ENCODE results near the gene MTA1.

Gene MTA1

GRCh38 chr14:105478398-105479251, 59.0 kb downstream of the MTA1 start:
- no peak for DNase-seq

DNA sequence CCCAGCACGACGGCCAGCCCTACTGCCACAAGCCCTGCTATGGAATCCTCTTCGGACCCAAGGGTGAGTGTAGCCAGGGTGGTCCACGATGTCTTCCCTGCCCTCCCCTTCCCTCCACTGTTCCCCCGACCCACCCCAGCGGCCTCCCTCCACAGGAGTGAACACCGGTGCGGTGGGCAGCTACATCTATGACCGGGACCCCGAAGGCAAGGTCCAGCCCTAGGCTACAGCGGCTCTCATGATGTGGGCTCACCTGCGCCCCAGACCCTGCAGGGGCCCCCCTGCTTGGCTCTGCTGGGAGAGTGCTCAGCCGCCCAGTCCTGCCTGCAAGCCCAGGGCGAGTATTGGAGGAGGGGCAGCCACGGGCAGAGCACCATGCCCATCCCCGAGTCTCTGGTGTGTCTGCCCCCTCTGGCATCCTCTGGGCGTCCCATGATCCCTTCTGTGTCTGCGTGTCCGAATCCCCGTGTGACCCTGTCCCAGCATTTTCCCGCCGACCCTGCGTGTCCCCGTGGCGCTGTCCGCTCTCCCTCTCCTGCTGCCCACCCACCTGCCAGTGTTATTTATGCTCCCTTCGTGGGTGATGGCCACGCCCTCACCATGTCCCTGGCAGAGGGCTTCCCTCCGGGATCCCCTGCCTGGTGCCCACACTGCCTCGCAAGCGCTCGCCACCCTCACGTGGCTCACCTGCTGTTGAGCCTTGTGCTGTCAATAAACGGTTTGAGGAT, 60.0 kb downstream of the MTA1 start:
- DNase-seq: no peak

DNA sequence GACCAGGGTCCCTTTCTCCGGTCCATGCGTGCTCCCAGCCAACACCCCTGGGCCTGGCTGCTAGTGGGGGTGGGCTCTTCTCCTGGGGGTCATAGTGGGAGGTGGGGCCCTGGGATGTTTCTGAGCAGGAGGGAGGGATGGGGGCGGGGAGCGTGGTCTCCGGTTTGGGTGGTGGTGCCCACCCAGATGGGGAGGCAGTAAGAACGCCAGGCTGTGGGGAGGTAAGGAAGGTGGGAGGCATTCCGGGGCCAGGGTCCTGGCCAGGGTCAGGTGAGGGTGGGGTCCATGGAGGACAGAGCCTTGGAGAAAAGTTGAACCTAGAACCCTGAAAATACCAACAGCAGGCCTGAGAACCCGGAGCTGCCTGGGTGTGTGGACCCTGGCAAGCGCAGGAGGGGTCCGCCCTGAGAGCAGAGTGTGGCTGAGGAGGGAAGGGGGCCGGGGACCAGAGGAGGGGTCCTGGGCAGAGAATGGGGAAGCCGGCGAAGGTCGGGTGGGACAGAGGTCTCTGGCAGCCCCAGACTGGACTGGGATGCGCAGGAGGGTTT, 60.6 kb downstream of the MTA1 start:
- no peak for DNase-seq

DNA sequence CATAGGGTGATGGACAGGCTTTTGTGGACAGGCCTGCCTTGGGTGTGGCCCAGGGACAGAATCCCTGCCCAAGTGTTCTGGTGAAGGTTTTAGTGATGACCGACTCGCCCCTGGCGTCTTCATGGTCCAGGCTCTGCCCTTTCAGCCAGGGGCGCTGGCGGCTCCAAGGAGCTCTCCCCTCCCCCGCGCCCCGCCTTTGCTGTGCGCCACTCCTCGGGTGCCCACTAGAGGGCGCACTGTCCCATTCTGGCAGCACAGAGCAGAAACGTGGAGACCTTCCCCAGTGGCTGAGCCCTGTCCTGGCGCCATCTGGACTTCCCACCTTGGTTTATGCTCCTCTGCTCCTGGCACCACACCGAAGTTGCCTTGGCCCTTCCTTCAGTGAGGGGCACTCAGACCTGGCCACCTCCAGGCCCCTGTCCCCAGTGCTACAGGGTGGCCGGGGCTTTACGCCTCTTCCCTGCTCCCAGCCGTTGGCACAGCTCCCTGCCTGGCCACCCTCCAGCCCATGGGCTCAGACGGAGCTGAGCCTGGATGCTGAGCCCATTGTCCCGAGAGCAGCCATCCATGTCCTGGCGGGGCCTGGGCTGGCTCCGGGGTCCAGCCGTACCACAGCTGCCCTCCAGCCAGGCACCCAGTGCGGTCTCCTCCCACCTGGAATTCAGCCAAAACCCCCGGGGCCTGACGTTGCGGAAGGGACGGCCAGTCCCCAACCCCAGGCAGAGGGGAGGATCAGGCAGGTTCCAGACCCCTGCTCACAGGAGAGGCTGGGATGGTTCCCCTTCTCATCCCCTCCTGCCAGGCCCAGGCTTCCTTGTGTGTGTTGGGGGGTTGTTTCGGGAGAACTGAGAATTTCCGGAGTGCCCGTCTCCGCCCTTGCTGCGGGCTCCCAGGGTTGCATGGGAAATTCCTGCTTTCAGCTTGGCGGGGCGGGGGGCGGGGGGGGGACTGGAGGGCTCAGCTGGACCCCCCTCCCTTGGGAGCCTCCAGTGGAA, 61.5 kb downstream of the MTA1 start:
- peak; percentile 71 to 79 for DNase-seq

- DNase-seq: peak; percentile 90 to 92
Measured at GRCh38 chr14:105481886-105482457, 62.3 kb downstream of the MTA1 start.

GRCh38 chr14:105482486-105483110, 63.0 kb downstream of the MTA1 start:
- DNase-seq: no peak

DNA sequence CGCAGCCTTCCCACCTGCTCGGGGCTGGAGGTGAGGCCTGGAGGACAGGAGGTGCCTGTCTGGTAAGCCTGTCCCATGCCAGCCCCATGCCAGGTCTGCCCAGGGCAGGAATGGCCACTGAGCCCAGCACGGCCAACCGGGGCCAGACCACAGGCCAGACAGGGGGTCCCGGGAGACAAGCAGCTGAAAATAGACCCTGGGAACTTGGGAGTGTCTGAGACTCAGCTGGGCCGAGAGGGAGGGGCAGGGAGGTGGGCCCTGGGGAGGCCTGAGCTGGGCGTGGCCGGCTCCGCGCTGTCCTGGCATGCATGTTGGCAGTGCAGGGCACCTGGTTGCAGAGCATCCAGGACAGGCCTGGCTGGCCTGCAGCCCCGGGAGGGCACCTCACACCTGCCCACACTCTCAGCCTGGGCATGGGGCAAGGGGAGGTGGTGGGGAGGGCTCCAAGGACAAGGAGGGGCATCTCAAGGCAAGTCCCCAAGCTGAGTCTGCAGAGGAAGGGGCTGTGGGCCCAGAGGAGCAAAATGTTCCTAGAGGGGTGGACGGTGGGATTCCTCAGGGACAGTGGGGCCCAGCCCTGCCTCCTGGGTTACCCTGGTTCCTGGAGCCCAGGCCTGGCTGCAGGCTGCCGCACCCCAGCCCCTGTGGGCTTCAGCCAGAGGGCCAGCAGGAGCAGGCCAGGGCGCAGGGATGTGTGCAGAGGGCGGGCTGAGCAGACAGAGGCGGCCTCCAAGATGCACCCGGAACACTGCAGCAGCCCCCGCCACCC, 63.9 kb downstream of the MTA1 start:
- no peak for DNase-seq

GRCh38 chr14:105484069-105484996, 64.7 kb downstream of the MTA1 start:
- no peak for DNase-seq

- no peak for DNase-seq
Measured at GRCh38 chr14:105484997-105485393, 65.4 kb downstream of the MTA1 start.

GRCh38 chr14:105485739-105486162, 66.1 kb downstream of the MTA1 start:
- DNase-seq: no peak

DNA sequence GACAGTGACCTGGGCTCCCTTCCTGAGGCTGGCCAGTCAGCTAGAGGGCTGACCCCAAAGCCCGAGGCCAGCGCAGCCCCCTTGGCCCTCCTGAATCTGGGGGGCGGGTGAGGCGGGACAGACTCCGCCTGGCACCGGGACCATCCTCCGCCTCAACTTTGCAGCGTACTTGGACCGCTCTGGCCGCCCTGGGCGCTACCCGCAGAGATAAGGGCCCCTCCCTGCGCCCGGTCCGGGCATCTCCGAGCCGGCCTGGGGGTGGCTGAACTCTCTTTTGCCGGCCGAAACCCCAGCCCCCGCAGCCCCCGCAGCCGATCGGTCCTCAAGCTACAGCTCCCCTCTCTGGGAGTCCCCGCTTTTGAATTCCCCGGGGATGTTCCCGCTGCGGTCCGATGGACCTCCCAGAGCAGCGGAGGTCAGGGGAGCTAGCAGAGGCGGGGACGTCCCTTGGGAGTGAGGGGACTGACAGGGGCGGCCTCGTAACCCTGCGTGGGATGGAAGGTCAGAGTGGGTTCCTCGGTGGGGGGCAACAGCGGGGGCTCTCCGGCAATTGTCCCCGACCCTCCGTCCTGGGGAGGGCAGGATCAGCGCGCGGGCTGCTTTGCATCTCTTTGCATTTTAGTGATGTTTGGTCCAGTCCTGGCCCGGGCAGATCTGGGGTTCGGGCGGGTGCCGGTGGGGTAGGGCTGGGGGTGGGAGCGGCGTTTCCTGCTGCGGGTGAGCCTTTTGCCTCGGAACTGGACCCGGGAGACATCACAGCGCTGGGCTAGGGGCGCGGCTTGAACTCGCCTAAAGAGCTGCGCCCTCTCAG, 66.7 kb downstream of the MTA1 start, which contains the start of gene CRIP1:
CRIP1 (plus strand) TSS at position 724 of the 811 bp plus-strand sequence. CDS start 374 bp downstream, outside the sequence.
- no peak for DNase-seq

- no peak for DNase-seq
Measured at GRCh38 chr14:105486974-105487448, 67.4 kb downstream of the MTA1 start.

GRCh38 chr14:105487449-105487985, 67.9 kb downstream of the MTA1 start:
- peak; percentile 47 to 70 for DNase-seq

DNA sequence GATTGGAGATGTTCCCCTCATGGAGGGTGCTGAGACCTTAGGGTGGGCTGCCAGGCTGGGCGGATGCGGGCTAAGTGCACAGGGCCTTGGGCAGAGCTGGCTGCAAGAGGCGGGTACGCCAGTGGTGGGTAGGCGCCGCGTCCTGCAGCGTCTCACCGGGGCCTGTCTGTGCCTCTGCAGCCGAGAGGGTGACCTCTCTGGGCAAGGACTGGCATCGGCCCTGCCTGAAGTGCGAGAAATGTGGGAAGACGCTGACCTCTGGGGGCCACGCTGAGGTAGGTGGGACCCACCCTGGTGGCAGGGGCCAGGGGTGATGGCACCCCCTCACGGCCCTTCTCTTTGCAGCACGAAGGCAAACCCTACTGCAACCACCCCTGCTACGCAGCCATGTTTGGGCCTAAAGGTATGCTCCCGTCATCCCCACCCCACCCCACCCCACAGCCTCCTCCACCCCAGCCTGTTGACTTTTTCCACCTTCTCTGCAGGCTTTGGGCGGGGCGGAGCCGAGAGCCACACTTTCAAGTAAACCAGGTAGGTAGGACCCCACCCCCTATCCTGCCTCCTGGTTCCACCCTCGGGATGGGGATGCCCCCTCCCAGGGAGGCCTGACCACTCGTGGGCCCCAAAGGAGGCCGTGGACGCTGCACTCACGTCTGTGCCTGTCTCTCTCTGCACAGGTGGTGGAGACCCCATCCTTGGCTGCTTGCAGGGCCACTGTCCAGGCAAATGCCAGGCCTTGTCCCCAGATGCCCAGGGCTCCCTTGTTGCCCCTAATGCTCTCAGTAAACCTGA, 68.6 kb downstream of the MTA1 start:
- DNase-seq: no peak

DNA sequence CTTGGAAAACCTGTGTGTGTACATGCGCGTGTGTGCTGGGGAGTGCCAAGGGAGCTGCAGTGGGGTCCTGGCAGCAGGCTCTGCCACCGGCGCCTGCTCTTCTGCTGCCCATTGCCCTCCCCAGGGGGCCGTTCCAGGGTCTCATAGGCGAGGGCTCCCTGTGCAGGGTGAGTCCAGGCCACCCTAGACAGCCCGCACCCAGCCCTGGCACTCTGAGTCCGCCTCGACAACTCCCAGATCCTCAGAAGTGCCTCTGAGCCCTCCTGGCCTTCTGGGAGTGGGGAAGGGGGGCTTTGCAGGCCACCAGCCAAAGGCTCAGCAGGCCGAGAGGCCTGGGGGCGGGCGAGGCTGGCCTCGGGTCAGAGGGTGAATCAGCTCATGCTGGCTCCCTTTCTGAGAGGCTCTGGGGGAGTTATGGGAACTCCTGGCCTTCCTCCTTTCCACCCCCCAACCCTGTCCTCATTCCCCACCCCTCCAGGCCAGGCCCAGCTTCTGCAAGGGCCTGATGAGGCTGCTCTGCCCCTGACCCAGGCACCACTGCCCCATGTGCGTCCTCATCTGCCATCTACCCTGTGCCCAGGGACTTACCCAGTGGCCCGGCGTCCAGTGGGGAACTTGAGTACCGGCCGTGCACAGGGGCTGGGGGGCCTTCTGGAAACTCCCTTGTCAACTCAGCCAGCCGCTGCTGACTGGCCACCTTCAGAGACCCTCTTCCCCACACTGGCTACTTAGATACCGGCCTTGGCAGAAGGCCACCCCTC, 69.3 kb downstream of the MTA1 start:
- DNase-seq: no peak

GRCh38 chr14:105489542-105490266, 70.1 kb downstream of the MTA1 start:
- DNase-seq: peak; percentile 72 to 80

All from AML-193 (cell line).